Measurements from ENCODE around the gene MLKL. TPM values are rescaled to one million over a fixed set of nuclear protein-coding genes. Genes with fewer than 3 reads are reported as not detected.

MLKL gene
- total and polyA plus RNA-seq, 2 of the 13 experiments (the other 11 are each of a cell fraction or from before 2014, with no cell fraction given), result 6.4 to 10.7 TPM

DNA sequence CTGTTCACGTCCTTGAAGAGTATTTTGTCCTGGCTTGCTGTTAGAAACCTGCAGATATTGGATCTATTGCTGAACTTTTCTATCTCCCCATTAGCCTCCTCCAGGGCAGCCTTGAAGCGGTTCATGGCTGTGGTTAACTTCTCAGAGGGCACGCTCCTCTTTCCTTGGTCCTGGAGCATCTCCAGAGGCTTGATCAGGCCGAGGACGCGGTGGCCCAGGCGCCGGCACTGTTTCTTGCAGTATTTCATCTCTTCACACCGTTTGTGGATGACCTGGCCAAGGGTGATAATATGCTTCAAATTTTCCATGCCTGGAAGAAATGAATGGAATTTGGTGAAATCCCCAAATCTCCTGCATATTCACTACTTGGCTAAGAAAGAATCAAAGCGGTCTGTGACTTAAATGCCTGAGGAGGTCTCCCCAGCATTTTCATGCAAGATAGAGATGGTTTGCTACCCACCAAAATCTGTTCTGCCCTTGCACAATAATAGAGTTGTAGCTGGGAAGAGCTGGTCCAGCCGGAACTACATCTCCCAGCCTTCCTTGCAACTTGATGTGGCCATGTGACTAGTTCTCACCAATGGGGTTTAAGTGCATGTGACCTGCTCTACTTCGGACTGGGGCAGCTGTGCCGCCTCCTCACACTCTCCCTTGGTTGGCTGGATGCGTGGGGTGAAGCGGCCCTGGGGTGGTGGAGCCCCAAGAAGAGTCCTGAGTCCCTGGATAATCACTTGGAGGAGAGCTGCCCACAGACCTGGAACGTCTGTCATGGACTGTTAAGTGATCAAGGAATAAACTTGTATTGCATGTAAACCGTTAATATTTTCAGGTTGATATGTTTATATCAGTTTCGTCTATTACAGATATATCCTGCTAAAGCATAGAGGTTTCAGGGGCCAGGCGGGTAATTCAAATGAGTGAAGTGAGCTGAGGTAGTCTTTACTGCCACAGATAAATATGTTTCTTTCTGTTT is 4.9 kb downstream of the MLKL start (continued):
- TF ChIP-seq, protein P1, sequence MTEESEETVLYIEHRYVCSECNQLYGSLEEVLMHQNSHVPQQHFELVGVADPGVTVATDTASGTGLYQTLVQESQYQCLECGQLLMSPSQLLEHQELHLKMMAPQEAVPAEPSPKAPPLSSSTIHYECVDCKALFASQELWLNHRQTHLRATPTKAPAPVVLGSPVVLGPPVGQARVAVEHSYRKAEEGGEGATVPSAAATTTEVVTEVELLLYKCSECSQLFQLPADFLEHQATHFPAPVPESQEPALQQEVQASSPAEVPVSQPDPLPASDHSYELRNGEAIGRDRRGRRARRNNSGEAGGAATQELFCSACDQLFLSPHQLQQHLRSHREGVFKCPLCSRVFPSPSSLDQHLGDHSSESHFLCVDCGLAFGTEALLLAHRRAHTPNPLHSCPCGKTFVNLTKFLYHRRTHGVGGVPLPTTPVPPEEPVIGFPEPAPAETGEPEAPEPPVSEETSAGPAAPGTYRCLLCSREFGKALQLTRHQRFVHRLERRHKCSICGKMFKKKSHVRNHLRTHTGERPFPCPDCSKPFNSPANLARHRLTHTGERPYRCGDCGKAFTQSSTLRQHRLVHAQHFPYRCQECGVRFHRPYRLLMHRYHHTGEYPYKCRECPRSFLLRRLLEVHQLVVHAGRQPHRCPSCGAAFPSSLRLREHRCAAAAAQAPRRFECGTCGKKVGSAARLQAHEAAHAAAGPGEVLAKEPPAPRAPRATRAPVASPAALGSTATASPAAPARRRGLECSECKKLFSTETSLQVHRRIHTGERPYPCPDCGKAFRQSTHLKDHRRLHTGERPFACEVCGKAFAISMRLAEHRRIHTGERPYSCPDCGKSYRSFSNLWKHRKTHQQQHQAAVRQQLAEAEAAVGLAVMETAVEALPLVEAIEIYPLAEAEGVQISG (CRISPR knock-in tag; IDR thresholded peaks at IDR 0.05), result peak; percentile 88
- TF ChIP-seq, protein P2, sequence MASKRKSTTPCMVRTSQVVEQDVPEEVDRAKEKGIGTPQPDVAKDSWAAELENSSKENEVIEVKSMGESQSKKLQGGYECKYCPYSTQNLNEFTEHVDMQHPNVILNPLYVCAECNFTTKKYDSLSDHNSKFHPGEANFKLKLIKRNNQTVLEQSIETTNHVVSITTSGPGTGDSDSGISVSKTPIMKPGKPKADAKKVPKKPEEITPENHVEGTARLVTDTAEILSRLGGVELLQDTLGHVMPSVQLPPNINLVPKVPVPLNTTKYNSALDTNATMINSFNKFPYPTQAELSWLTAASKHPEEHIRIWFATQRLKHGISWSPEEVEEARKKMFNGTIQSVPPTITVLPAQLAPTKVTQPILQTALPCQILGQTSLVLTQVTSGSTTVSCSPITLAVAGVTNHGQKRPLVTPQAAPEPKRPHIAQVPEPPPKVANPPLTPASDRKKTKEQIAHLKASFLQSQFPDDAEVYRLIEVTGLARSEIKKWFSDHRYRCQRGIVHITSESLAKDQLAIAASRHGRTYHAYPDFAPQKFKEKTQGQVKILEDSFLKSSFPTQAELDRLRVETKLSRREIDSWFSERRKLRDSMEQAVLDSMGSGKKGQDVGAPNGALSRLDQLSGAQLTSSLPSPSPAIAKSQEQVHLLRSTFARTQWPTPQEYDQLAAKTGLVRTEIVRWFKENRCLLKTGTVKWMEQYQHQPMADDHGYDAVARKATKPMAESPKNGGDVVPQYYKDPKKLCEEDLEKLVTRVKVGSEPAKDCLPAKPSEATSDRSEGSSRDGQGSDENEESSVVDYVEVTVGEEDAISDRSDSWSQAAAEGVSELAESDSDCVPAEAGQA (IDR thresholded peaks at IDR 0.05; ENCODE audit: low read depth), result peak; percentile 44; the same call in 1 of the 2 replicates
- TF ChIP-seq, protein P2 (CRISPR knock-in tag; IDR thresholded peaks at IDR 0.05; ENCODE audit: borderline replicate concordance), result no peak
- TF ChIP-seq GPN1 (CRISPR knock-in tag; IDR thresholded peaks at IDR 0.05; ENCODE audit: borderline replicate concordance) (no peak), ZNF562 (CRISPR knock-in tag; IDR thresholded peaks at IDR 0.05; ENCODE audit: borderline replicate concordance) (no peak), FLYWCH1 (CRISPR knock-in tag; IDR thresholded peaks at IDR 0.05) (no peak)
- TF ChIP-seq, protein P3, sequence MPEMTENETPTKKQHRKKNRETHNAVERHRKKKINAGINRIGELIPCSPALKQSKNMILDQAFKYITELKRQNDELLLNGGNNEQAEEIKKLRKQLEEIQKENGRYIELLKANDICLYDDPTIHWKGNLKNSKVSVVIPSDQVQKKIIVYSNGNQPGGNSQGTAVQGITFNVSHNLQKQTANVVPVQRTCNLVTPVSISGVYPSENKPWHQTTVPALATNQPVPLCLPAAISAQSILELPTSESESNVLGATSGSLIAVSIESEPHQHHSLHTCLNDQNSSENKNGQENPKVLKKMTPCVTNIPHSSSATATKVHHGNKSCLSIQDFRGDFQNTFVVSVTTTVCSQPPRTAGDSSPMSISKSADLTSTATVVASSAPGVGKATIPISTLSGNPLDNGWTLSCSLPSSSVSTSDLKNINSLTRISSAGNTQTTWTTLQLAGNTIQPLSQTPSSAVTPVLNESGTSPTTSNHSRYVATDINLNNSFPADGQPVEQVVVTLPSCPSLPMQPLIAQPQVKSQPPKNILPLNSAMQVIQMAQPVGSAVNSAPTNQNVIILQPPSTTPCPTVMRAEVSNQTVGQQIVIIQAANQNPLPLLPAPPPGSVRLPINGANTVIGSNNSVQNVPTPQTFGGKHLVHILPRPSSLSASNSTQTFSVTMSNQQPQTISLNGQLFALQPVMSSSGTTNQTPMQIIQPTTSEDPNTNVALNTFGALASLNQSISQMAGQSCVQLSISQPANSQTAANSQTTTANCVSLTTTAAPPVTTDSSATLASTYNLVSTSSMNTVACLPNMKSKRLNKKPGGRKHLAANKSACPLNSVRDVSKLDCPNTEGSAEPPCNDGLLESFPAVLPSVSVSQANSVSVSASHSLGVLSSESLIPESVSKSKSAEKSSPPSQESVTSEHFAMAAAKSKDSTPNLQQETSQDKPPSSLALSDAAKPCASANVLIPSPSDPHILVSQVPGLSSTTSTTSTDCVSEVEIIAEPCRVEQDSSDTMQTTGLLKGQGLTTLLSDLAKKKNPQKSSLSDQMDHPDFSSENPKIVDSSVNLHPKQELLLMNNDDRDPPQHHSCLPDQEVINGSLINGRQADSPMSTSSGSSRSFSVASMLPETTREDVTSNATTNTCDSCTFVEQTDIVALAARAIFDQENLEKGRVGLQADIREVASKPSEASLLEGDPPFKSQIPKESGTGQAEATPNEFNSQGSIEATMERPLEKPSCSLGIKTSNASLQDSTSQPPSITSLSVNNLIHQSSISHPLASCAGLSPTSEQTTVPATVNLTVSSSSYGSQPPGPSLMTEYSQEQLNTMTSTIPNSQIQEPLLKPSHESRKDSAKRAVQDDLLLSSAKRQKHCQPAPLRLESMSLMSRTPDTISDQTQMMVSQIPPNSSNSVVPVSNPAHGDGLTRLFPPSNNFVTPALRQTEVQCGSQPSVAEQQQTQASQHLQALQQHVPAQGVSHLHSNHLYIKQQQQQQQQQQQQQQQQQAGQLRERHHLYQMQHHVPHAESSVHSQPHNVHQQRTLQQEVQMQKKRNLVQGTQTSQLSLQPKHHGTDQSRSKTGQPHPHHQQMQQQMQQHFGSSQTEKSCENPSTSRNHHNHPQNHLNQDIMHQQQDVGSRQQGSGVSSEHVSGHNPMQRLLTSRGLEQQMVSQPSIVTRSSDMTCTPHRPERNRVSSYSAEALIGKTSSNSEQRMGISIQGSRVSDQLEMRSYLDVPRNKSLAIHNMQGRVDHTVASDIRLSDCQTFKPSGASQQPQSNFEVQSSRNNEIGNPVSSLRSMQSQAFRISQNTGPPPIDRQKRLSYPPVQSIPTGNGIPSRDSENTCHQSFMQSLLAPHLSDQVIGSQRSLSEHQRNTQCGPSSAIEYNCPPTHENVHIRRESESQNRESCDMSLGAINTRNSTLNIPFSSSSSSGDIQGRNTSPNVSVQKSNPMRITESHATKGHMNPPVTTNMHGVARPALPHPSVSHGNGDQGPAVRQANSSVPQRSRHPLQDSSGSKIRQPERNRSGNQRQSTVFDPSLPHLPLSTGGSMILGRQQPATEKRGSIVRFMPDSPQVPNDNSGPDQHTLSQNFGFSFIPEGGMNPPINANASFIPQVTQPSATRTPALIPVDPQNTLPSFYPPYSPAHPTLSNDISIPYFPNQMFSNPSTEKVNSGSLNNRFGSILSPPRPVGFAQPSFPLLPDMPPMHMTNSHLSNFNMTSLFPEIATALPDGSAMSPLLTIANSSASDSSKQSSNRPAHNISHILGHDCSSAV (CRISPR knock-in tag; IDR thresholded peaks at IDR 0.05; ENCODE audit: borderline replicate concordance), result no peak

Data from HepG2 (cell line).